Choroid plexus epithelial cell (primary cell): ENCODE data around the gene CHRNE.

Experiments
- DNase-seq: peaks from one replicate; pipeline ENCODE4 v3.0.0-alpha.2; 2010; ENCODE audit warnings: low read depth
- H3K4me3 ChIP-seq: 2 replicates; pipeline ENCODE4 v1.5.1; 2011; ENCODE audit warnings: low read depth, mild to moderate bottlenecking, control low read depth, low read length, moderate library complexity
- TF ChIP-seq, protein P1 (sequence below): conservative IDR thresholded peaks from 2 replicates; pipeline ENCODE4 v1.5.1; 2011; ENCODE audit warnings: low read depth, mild to moderate bottlenecking, control low read depth, inconsistent platforms, low read length, moderate library complexity

CHRNE gene

GRCh38 chr17:4901648-4902344 lies 1.1 kb downstream of the CHRNE start:
- TF ChIP-seq, protein P1, sequence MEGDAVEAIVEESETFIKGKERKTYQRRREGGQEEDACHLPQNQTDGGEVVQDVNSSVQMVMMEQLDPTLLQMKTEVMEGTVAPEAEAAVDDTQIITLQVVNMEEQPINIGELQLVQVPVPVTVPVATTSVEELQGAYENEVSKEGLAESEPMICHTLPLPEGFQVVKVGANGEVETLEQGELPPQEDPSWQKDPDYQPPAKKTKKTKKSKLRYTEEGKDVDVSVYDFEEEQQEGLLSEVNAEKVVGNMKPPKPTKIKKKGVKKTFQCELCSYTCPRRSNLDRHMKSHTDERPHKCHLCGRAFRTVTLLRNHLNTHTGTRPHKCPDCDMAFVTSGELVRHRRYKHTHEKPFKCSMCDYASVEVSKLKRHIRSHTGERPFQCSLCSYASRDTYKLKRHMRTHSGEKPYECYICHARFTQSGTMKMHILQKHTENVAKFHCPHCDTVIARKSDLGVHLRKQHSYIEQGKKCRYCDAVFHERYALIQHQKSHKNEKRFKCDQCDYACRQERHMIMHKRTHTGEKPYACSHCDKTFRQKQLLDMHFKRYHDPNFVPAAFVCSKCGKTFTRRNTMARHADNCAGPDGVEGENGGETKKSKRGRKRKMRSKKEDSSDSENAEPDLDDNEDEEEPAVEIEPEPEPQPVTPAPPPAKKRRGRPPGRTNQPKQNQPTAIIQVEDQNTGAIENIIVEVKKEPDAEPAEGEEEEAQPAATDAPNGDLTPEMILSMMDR = no peak
- no peak for DNase-seq
- no peak overlapping the region for H3K4me3 ChIP-seq

DNA sequence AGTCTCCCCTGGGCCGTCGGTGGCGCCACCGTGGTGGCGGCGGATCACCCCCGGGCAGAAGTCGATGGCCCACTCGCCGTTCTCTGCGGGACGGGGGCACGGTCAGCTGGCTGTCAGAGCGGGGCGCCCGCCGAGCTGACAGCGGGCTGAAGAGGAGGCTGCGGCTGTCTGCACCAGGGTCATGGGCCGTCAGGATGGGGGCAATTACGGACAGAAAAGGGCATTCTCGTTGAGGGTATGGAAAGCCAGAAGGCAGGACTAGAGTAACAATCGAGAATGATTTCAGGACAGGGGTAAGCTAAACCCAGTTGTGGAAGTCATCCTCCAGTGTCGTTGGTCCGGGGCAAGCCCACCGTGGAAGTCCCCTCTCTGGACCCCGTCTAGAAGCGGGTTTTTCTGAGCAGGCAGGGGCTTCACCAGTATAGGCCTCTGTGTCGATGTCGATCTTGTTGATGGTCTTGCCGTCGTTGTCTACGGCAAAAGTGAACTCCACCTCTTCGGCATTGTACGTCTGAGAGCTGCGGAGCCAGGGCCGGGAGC lies 1.7 kb downstream of the CHRNE start:
- no peak for DNase-seq
- TF ChIP-seq, protein P1 = no peak
- H3K4me3 ChIP-seq = peak overlapping the region; percentile 20

DNA sequence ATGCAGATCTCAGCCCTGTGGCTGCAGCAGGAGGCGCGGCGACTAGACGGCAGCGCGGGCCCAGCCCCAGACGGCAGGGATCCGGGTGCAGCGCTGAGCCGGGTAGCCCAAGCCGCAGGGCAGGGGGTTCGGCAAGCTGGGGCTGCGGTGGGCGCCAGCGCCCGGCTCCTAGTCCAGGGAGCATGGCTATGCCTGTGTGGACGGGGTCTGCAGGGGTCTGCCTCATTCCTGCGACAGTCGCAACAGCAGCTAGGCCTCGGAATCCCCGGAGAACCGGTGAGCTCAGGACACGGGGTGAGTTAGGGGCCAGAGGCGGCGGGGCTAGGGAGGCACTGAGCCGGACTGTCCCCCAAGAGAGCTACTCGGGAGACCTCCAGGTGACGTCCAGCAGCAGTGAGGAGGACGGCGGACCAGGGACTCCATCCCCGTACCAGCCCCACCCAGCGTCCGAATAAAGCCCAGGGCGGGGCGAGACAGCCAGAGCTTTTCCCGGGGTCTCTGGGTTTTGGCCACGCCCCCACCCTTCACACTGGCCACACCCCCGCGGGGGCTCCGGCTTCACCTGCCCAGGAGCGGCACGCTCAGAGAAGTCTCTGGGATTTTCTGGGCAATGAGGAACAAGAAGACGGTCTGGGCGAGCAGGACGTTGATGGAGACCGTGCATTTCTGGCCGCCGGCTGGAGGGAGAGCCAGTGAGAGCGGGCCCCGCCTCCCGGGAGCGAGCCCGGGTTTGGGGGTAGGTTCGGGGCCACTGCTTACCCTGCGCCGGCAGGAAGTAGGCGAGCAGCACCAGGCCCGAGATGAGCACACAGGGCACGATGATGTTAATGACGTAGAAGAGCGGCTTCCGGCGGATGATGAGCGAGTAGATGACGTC lies 2.4 kb downstream of the CHRNE start:
- H3K4me3 ChIP-seq = peak overlapping the region; percentile 56
- DNase-seq = no peak
- TF ChIP-seq, protein P1 = no peak

GRCh38 chr17:4899341-4900230 lies 3.3 kb downstream of the CHRNE start, which contains the start of gene C17orf107:
C17orf107 (plus strand) TSS chr17:4899536; CDS start chr17:4899763, 227 bp downstream.
- DNase-seq = peak; percentile 61
- H3K4me3 ChIP-seq = peak within 1 kb of the TSS; percentile 56
- TF ChIP-seq, protein P1 = no peak

GRCh38 chr17:4898927-4899326 lies 4.0 kb downstream of the CHRNE start:
- peak overlapping the region; percentile 56 for H3K4me3 ChIP-seq
- no peak for DNase-seq
- TF ChIP-seq, protein P1 = no peak

- no peak overlapping the region for H3K4me3 ChIP-seq
- TF ChIP-seq, protein P1 = no peak
- no peak for DNase-seq
Measured at GRCh38 chr17:4898351-4898750, 4.5 kb downstream of the CHRNE start.
